Measurements from ENCODE around the gene RBCK1.
"Not testable (repeated sequence)": the region's sequence is repeated elsewhere in the genome, so short reads cannot be mapped to it uniquely, and the experiment has no call there.

RBCK1 gene

GRCh38 chr20:435558-435957 is 27.5 kb downstream of the RBCK1 start:
- DNase-seq (ENCODE audit: low read depth, low spot score) = no peak

GRCh38 chr20:436476-436875 is 28.4 kb downstream of the RBCK1 start:
- DNase-seq (ENCODE audit: low read depth, low spot score) = no peak

GRCh38 chr20:437787-438486 is 29.8 kb downstream of the RBCK1 start:
- no peak for DNase-seq (ENCODE audit: low read depth, low spot score)

GRCh38 chr20:438571-439469 is 30.7 kb downstream of the RBCK1 start:
- DNase-seq (ENCODE audit: low read depth, low spot score) = no peak

GRCh38 chr20:440148-440547 is 32.0 kb downstream of the RBCK1 start:
- no peak for DNase-seq (ENCODE audit: low read depth, low spot score)

- no peak for DNase-seq (ENCODE audit: low read depth, low spot score)
Observed at GRCh38 chr20:440636-441035, 32.5 kb downstream of the RBCK1 start.

- no peak for DNase-seq (ENCODE audit: low read depth, low spot score)
Observed at GRCh38 chr20:443223-443775, 35.2 kb downstream of the RBCK1 start.

GRCh38 chr20:444117-444516 is 36.0 kb downstream of the RBCK1 start:
- peak; percentile 62 for DNase-seq (ENCODE audit: low read depth, low spot score)

- DNase-seq (ENCODE audit: low read depth, low spot score) = peak; percentile 56
Observed at GRCh38 chr20:444862-445426, 36.8 kb downstream of the RBCK1 start.

GRCh38 chr20:445514-446336 is 37.6 kb downstream of the RBCK1 start:
- DNase-seq (ENCODE audit: low read depth, low spot score) = no peak

GRCh38 chr20:452021-452420 is 43.9 kb downstream of the RBCK1 start:
- not testable (repeated sequence) for DNase-seq (ENCODE audit: low read depth, low spot score)

GRCh38 chr20:454951-455350 is 46.9 kb downstream of the RBCK1 start:
- DNase-seq (ENCODE audit: low read depth, low spot score) = no peak

GRCh38 chr20:458776-459175 is 50.7 kb downstream of the RBCK1 start:
- no peak for DNase-seq (ENCODE audit: low read depth, low spot score)

GRCh38 chr20:460180-460579 is 52.1 kb downstream of the RBCK1 start:
- DNase-seq (ENCODE audit: low read depth, low spot score) = no peak

- peak; percentile 12 for DNase-seq (ENCODE audit: low read depth, low spot score)
Observed at GRCh38 chr20:460707-461106, 52.6 kb downstream of the RBCK1 start.

GRCh38 chr20:461254-462198 is 53.4 kb downstream of the RBCK1 start:
- DNase-seq (ENCODE audit: low read depth, low spot score) = peak; percentile 76

GRCh38 chr20:462199-462991 is 54.3 kb downstream of the RBCK1 start, which contains the start of gene TBC1D20:
TSS of gene TBC1D20 (minus strand) at chr20:462533. CDS start at chr20:462405, 128 bp downstream.
- DNase-seq (ENCODE audit: low read depth, low spot score) = peak; percentile 96

GRCh38 chr20:467755-468154 is 59.7 kb downstream of the RBCK1 start:
- DNase-seq (ENCODE audit: low read depth, low spot score) = no peak

GRCh38 chr20:469746-470490 is 61.8 kb downstream of the RBCK1 start:
- DNase-seq (ENCODE audit: low read depth, low spot score) = no peak

Measured in astrocyte of the hippocampus (primary cell).